GM13976 (cell line): ENCODE measurements around the gene ST8SIA6.

Experiments
- DNase-seq: peaks from one replicate; pipeline ENCODE4 v3.0.0; 2012; ENCODE audit warnings: low spot score
- in situ Hi-C: fragments of 300-500 bp; cut with MboI; formaldehyde crosslinking; loops from one replicate; pipeline ENCODE4 v1.12.0; 2022; ENCODE audit warnings: low sequenced_read_pairs, mixed read lengths, inconsistent platforms; ENCODE audit not compliant: unreplicated experiment
- TF ChIP-seq, protein P1 (sequence below): IDR thresholded peaks from 2 replicates; pipeline ENCODE4 v1.5.1; 2012; ENCODE audit warnings: borderline replicate concordance, mild to moderate bottlenecking; ENCODE audit not compliant: insufficient read depth; ENCODE audit errors: extremely low read depth, missing control alignments, control extremely low read depth

ST8SIA6 gene

DNA sequence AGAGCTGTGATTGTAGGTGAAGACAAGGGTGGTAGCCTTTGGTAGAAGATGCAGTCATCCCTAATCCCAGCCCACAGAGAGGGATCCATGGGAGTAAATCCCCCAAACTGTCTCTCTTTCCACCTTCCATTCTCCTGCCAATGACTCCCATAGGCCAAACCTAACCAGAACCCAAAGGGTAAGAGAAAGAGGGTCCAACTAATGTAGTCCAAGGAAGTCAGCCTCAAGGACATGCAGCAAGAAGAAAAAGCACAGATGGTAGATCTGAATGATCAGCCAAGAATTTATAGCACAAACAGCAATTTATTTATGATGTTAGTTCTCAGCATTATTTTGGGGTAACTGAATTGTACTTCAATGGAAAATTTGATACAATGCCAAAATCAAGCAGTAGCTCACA lies 87.7 kb downstream of the ST8SIA6 start:
- in situ Hi-C loops: no loop called here
- DNase-seq: no peak
- TF ChIP-seq, protein P1, sequence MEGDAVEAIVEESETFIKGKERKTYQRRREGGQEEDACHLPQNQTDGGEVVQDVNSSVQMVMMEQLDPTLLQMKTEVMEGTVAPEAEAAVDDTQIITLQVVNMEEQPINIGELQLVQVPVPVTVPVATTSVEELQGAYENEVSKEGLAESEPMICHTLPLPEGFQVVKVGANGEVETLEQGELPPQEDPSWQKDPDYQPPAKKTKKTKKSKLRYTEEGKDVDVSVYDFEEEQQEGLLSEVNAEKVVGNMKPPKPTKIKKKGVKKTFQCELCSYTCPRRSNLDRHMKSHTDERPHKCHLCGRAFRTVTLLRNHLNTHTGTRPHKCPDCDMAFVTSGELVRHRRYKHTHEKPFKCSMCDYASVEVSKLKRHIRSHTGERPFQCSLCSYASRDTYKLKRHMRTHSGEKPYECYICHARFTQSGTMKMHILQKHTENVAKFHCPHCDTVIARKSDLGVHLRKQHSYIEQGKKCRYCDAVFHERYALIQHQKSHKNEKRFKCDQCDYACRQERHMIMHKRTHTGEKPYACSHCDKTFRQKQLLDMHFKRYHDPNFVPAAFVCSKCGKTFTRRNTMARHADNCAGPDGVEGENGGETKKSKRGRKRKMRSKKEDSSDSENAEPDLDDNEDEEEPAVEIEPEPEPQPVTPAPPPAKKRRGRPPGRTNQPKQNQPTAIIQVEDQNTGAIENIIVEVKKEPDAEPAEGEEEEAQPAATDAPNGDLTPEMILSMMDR: no peak

DNA sequence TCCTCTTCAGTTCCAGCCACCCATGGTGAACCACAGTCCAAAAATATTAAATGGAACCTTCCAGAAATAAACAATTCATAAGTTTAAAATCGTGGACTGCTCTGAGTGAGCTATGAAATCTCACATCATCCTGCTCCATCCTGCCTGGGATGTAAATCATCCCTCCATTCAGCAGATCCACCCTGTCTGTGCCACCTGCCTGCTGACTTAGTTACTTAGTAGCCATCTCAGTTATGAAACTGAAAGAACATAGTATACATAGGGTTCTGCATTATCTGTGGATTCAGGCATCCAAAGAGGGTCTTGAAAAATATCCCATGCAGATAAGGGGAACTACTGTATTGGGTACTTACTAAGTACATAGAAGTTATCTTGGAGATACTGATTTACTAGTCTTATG lies 89.0 kb downstream of the ST8SIA6 start:
- DNase-seq: no peak
- TF ChIP-seq, protein P1: no peak
- in situ Hi-C loops: no loop called here

DNA sequence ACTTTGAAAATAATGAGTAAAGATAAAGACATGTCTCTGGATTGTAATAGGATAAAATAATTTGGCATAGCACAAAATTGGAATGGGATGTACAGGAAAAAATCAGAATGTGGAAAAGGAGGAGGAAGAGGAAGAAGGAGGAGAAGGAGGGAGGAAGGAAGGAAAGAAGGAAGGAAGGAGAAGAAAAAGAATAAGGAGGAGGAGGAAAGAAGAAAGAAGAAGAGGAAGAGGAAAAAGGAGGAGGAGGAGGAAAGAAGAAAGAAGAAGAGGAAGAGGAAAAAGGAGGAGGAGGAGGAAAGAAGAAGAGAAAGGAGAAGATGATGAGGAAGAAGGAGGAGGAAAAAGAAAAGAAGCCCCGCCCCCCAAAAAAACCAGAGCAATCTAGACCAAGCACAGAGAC lies 95.9 kb downstream of the ST8SIA6 start:
- TF ChIP-seq, protein P1: no peak
- in situ Hi-C loops: no loop called here
- DNase-seq: no peak

DNA sequence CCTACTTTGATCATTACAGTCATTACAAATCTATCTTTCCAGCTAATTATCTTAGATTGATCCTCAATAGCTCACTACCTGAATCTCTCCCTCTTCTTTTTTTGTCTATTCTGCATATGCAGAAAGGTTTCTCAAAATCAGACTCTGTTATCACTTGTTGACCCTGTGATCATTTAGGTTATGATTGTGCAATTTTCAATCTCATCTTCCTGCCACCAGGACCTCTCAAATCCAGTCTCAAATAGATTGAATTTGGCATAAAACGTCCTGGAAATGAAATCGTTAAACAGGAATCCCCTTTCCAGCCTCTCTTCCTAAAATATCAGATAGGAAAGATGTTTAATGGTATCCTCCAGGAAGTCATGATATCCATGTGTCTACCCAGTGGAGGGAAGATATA lies 96.6 kb downstream of the ST8SIA6 start:
- in situ Hi-C loops: no loop called here
- DNase-seq: no peak
- TF ChIP-seq, protein P1: no peak

DNA sequence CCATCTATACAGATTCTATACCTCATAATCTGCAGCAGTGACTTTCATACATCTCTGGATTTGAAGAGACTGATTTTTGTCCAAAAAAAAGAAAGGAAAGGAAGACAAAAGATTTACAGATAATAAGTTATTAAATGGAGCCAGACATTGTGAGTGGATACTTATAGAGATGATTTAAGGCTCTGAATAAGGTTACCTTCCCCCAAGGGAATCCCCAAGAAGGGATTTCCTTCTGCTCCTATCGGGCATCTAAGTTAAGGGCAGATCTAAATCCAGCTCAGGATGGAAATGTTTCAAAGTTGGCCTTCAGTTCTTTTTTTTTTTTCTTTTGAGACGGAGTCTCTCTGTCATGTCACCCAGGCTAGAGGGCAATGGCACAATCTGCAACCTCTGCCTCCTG lies 97.6 kb downstream of the ST8SIA6 start:
- no peak for DNase-seq
- in situ Hi-C loops: no loop called here
- TF ChIP-seq, protein P1: no peak

DNA sequence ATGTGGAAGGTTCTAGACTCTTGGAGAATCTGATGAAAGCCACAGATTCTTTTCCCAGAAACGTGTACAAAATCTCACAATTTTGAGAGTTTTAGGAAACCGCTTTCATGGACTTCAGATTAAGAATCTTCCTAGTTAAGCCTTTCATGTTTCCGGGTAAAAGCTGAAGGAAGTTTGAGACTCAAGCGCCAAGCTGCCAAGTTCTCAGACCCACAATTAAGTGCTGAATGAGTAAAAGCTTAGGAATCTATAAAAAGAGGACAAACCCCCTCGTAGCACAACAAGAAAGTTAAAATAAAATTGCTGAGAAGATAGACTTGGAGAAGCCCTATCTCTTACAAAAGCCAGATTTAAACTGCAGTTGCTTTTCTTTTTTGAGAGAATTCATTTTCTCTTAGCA lies 99.6 kb downstream of the ST8SIA6 start:
- TF ChIP-seq, protein P1: no peak
- in situ Hi-C loops: no loop called here
- DNase-seq: no peak

DNA sequence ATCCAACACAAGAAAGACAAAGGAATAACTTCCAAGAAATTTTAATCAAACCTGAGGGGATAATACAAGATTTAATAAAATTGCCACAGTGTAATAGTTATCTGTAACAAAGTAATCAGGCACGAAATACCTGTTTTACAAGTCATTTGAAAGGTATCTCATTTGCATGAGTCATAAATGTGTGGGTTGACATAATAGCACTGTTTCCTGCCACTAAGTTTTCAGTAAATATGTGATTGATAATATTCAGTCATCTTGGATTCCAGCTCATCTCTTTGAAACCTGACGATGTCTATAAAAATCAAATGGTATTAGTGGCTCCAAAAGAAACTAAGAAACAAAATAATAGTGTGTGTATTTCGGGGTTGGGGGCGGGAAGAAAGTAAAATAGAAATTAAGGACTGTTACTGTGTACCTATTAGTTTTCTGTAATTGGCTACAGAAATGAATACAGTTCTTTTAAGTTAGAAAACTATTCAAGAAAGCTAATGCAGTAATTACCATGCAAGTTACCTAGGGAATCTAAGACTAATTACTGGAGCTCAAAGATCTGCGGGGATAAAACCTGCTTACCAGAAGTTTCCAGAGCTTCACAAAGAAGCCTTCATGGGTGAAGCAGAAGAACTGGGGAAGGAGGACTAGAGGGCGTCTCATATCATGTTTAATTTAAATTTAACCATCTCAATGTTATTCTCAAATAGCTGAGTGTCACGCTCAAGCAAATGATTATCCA lies 100.7 kb downstream of the ST8SIA6 start:
- TF ChIP-seq, protein P1: no peak
- no peak for DNase-seq
- in situ Hi-C loops: no loop called here
